ENCODE measurements around the gene AGMO.

- TF ChIP-seq, protein P1, sequence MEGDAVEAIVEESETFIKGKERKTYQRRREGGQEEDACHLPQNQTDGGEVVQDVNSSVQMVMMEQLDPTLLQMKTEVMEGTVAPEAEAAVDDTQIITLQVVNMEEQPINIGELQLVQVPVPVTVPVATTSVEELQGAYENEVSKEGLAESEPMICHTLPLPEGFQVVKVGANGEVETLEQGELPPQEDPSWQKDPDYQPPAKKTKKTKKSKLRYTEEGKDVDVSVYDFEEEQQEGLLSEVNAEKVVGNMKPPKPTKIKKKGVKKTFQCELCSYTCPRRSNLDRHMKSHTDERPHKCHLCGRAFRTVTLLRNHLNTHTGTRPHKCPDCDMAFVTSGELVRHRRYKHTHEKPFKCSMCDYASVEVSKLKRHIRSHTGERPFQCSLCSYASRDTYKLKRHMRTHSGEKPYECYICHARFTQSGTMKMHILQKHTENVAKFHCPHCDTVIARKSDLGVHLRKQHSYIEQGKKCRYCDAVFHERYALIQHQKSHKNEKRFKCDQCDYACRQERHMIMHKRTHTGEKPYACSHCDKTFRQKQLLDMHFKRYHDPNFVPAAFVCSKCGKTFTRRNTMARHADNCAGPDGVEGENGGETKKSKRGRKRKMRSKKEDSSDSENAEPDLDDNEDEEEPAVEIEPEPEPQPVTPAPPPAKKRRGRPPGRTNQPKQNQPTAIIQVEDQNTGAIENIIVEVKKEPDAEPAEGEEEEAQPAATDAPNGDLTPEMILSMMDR (IDR thresholded peaks at IDR 0.05; ENCODE audit: low read depth, low read length), result no peak
- TF ChIP-seq POLR2A (IDR thresholded peaks at IDR 0.05; ENCODE audit: extremely low read depth, insufficient read length) (no peak), MYC (IDR thresholded peaks at IDR 0.05; ENCODE audit: low read depth, low read length) (no peak), MAX (IDR thresholded peaks at IDR 0.05; ENCODE audit: low read depth, low read length) (no peak)
These were observed 115.5 kb downstream of the AGMO start for GRCh38 chr7:15446280-15446679.
